ENCODE measurements around the gene EEF1AKMT1.

Gene EEF1AKMT1

GRCh38 chr13:20717581-20718542 is 55.9 kb downstream of the EEF1AKMT1 start:
- no peak for FAIRE-seq

- FAIRE-seq: no peak
Measured at GRCh38 chr13:20716951-20717350, 56.8 kb downstream of the EEF1AKMT1 start.

GRCh38 chr13:20715330-20715712 is 58.4 kb downstream of the EEF1AKMT1 start:
- no peak for FAIRE-seq

- no peak for FAIRE-seq
Measured at GRCh38 chr13:20714563-20715329, 59.0 kb downstream of the EEF1AKMT1 start.

- FAIRE-seq: no peak
Measured at GRCh38 chr13:20714161-20714560, 59.6 kb downstream of the EEF1AKMT1 start.

- FAIRE-seq: no peak
Measured at GRCh38 chr13:20713751-20714150, 60.0 kb downstream of the EEF1AKMT1 start.

GRCh38 chr13:20713014-20713376 is 60.8 kb downstream of the EEF1AKMT1 start:
- FAIRE-seq: no peak

- FAIRE-seq: no peak
Measured at GRCh38 chr13:20711301-20712044, 62.3 kb downstream of the EEF1AKMT1 start.

GRCh38 chr13:20709782-20710181 is 64.0 kb downstream of the EEF1AKMT1 start:
- no peak for FAIRE-seq

GRCh38 chr13:20709369-20709768 is 64.4 kb downstream of the EEF1AKMT1 start:
- FAIRE-seq: no peak

- FAIRE-seq: no peak
Measured at GRCh38 chr13:20708216-20708615, 65.5 kb downstream of the EEF1AKMT1 start.

GRCh38 chr13:20706661-20707060 is 67.1 kb downstream of the EEF1AKMT1 start:
- no peak for FAIRE-seq

GRCh38 chr13:20704459-20705069 is 69.2 kb downstream of the EEF1AKMT1 start:
- no peak for FAIRE-seq

GRCh38 chr13:20703780-20704458 is 69.8 kb downstream of the EEF1AKMT1 start:
- no peak for FAIRE-seq

GRCh38 chr13:20702915-20703779 is 70.6 kb downstream of the EEF1AKMT1 start, which contains the start of gene IL17D:
TSS of gene IL17D (plus strand) at chr13:20703699. CDS start at chr13:20704002, 303 bp downstream.
- FAIRE-seq: no peak

GRCh38 chr13:20702530-20702914 is 71.2 kb downstream of the EEF1AKMT1 start:
- FAIRE-seq: no peak

GRCh38 chr13:20701461-20701860 is 72.3 kb downstream of the EEF1AKMT1 start:
- FAIRE-seq: no peak

- no peak for FAIRE-seq
Measured at GRCh38 chr13:20700288-20700687, 73.5 kb downstream of the EEF1AKMT1 start.

GRCh38 chr13:20699715-20700114 is 74.0 kb downstream of the EEF1AKMT1 start:
- FAIRE-seq: no peak

GRCh38 chr13:20696073-20696472 is 77.7 kb downstream of the EEF1AKMT1 start:
- no peak for FAIRE-seq

- no peak for FAIRE-seq
Measured at GRCh38 chr13:20691616-20692015, 82.1 kb downstream of the EEF1AKMT1 start.
